Skin of body (tissue), 2 donors: Measurements from ENCODE around the gene HOXD10. TPM values are rescaled to one million over a fixed set of nuclear protein-coding genes. Genes with fewer than 3 reads are reported as not detected.

Experiments
- DNase-seq: peaks from one replicate; lab custom pipeline; 2025; lab: John Stamatoyannopoulos, UW
- total RNA-seq: library from RNA; depleted of rRNA; stranded (reverse); fragments of >200 nt; gene quantifications from one replicate; pipeline ENCODE4 v1.2.3, GENCODE V29; 2014

Gene HOXD10
- total RNA-seq, 1 donor from 2014 or later, result 1.8 TPM

DNA sequence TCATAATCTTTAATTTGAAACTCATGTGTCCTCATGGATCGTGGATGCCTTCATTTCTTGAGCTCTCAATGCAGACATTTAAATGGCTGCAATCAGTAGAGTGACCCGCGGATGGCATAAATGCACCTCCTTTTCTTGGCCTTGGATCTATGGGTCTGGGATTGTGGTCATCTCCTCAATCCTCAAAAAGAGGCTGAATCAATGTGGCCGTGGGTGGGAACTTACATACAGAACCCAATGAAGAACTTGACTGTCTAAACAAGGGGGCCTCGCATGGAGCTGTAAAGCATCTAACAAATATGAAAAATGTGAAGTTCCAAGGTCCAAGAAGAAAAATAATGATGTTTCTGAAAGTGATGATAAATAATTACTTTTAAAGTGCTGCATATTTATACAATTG, 21.2 kb upstream of the HOXD10 start:
- DNase-seq, result no peak

- no peak for DNase-seq
Observed at GRCh38 chr2:176096243-176096985, 20.2 kb upstream of the HOXD10 start.

GRCh38 chr2:176096986-176097819, 19.4 kb upstream of the HOXD10 start:
- DNase-seq, result no peak

GRCh38 chr2:176097820-176098365, 18.7 kb upstream of the HOXD10 start:
- DNase-seq, result no peak

- DNase-seq, result no peak
Observed at GRCh38 chr2:176098366-176099158, 18.0 kb upstream of the HOXD10 start.

GRCh38 chr2:176099159-176099727, 17.3 kb upstream of the HOXD10 start:
- DNase-seq, result no peak

DNA sequence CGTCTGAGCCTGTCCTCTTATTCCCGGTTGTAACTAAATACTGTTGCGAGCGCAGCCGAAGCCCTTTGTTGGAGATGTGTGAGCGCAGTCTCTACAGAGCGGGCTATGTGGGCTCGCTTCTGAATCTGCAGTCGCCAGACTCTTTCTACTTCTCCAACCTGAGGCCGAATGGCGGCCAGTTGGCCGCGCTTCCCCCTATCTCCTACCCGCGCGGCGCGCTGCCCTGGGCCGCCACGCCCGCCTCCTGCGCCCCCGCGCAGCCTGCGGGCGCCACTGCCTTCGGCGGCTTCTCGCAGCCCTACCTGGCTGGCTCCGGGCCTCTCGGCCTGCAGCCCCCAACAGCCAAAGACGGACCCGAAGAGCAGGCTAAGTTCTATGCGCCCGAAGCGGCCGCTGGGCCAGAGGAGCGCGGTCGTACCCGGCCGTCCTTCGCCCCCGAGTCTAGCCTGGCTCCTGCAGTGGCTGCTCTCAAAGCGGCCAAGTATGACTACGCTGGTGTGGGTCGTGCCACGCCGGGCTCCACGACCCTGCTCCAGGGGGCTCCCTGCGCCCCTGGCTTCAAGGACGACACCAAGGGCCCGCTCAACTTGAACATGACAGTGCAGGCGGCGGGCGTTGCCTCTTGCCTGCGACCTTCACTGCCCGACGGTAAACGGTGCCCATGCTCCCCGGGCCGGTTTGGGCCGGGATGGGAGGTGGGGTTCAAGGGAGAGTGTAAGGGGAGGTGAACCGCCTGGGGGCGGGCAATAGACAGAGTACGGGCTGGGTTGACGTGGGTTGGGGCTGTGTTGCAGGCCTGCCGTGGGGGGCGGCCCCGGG, 16.6 kb upstream of the HOXD10 start, which contains the start of gene HOXD12:
TSS of gene HOXD12 (plus strand) at position 68 of the 819 bp plus-strand sequence. CDS start at position 75, 7 bp downstream.
- DNase-seq, result no peak

DNA sequence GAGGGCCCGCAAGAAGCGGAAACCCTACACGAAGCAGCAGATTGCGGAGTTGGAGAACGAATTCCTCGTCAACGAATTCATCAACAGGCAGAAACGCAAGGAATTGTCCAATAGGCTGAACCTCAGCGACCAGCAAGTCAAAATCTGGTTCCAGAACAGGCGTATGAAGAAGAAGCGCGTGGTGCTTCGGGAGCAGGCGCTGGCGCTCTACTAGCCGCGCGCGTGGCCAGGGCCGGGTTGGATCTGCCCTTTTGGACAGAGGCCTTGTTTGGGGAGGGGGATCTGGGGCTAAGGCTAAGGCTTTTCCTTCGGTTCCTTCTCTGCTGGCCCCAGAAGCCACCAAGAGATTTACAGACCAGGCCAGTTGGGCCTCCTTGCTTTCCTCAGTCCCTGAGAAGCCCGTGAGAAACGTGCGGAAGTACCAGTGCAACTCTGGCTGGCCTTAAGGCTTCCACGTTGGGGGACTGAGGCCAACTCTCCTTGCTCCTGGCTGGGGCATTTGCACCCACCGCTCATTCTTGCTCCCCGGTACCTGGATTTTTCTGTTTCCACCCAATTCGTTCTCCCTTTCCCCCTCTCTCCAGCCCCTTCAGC, 15.9 kb upstream of the HOXD10 start:
- no peak for DNase-seq

- DNase-seq, result no peak
Observed at GRCh38 chr2:176101216-176101830, 15.3 kb upstream of the HOXD10 start.

DNA sequence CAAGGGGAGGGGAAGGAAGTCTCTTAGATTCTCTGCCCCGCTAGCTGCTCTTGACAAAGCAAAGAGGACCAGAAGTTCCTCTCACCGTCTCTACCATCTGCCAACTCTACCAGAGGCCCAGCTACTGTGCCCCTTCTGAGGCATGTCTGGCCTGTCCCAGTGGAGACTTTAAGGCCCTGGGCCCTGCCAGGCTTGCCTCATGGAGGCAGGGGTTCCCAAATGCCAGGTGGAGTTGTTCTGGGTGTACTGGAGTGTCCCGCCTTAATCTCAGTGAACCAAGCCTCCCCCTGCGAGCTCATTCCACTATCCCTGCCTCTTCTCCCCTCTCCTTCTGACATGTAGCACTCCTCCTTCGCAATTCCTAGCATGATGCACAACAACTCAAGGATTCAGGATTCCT, 14.7 kb upstream of the HOXD10 start:
- DNase-seq, result no peak

DNA sequence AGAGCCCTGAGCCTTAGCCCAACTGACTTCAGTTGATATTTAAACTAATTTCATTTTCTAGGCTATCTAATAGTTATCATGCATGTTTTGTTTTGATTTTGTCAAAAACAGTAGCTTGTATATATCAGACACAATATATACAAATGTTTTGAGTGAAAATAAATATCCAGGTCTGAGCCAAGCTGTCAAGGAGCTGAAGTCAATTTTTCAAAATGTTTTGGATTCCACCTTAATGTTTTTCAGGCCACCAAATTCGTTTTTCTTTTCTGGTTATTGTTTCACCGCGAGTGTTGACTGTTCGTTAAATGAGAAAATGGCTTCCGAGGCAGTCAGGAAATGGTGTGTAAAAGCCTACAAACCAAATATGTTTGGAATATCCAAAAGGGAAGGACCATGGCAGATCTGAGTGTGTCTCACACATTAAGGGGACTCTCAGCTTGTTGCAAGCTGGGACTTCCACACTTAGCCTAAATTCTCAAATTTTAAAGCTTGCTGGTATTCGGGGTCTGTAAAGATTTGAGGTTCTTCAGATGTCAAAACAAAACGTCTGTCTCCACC, 14.2 kb upstream of the HOXD10 start:
- no peak for DNase-seq

- no peak for DNase-seq
Observed at GRCh38 chr2:176103194-176103593, 13.4 kb upstream of the HOXD10 start.

- no peak for DNase-seq
Observed at GRCh38 chr2:176103742-176104315, 12.7 kb upstream of the HOXD10 start.

GRCh38 chr2:176104316-176105077, 12.1 kb upstream of the HOXD10 start:
- DNase-seq, result no peak

DNA sequence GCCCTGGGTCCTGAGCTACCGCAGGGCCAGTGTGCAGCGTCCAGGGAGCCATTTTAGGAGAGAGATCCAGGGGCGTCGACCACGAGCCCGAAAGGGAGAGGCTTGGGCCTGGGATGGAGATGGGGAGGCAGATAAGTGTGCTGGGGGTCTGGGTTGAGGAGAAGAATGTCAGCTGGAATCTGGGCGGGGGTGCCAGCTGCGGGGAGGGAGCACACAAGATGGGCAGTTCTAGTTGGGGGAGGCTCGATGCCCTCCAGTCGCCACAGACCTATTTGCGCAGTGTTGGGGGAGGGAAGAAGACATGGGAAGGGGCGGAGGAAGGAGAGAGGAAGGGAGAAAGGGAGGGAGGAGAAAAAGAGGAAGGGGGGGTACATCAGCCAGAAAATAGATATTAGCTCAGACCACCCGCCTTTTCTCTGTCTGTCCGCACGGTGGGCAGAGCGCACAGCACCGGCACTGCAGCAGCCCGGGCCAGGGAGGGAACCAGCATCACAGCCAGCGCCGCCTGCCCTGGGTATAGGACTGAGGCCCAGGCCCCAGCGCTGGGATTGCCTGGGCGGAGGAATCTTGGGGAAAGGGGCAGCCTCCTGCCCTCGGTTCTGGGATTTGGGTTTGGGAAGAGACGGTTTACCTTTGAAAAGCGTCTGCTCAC, 11.4 kb upstream of the HOXD10 start:
- DNase-seq, result no peak

DNA sequence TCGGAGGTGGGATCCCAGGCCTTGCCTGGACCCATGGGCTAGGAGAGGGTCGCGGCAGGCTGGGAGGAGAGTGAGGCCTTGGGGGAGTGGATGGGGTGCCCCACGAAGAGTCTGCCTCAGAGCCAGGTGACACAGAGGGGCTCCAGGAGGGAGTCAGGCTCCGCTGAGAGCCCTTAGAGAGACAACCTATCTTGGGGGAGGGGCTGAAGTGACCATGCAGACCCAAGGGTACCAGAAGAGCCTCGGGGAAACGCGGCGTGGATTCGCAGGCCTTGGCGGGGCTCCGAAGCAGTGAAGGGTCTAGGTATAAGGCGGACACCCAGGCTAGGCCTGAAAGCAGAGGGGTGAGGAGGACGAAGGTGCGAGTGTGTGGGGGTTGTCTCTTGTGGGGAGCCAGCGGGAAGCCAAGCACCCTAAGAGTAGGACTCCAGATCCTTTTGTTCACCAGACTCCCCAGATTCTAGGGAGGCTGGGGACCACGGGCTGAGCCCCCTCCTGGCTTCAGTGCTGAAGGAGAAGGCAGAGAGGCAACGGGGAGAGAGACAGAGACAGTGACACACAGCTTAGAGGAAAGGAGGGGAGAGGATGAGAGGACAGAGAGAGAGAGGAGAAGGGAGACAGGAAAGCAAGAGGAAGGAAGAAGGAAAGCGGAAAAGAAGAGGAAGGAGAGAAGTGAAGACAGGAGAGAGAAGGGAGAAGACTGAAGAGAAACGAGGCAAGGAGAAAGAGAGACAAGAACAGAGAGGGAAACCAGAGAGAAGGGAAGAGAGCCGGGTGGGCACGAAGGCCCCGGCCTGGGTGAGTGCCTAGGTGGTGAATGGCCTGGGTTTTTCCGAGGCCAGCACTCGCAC, 10.6 kb upstream of the HOXD10 start:
- DNase-seq, result no peak
